GM12801 (cell line): Measurements from ENCODE around the gene DDR1.

Experiments
- CTCF ChIP-seq: IDR thresholded peaks from one replicate; pipeline ENCODE4 v1.5.1; 2011; ENCODE audit warnings: control low read depth; ENCODE audit not compliant: insufficient read length; ENCODE audit errors: extremely low read depth

DDR1 gene

GRCh38 chr6:30857112-30857511 lies 27.2 kb upstream of the DDR1 start:
- TF ChIP-seq CTCF, result no peak

- TF ChIP-seq CTCF, result no peak
Observed at GRCh38 chr6:30857549-30857948, 26.8 kb upstream of the DDR1 start.

GRCh38 chr6:30861257-30862048 lies 22.9 kb upstream of the DDR1 start:
- no peak for TF ChIP-seq CTCF

- no peak for TF ChIP-seq CTCF
Observed at GRCh38 chr6:30862156-30862875, 22.0 kb upstream of the DDR1 start.

- TF ChIP-seq CTCF, result no peak
Observed at GRCh38 chr6:30864325-30864724, 20.0 kb upstream of the DDR1 start.

- TF ChIP-seq CTCF, result no peak
Observed at GRCh38 chr6:30870546-30870945, 13.8 kb upstream of the DDR1 start.

GRCh38 chr6:30871592-30872183 lies 12.6 kb upstream of the DDR1 start:
- TF ChIP-seq CTCF, result no peak
